GM13977 (cell line): ENCODE measurements around the gene MOCS2.

Source experiments
- DNase-seq: peaks from one replicate; pipeline ENCODE4 v3.0.0; 2012; ENCODE audit warnings: low spot score
- CTCF ChIP-seq: IDR thresholded peaks from 2 replicates; pipeline ENCODE4 v1.5.1; 2012; ENCODE audit warnings: mild to moderate bottlenecking, control low read depth; ENCODE audit not compliant: insufficient read depth; ENCODE audit errors: extremely low read depth, missing control alignments
- in situ Hi-C: fragments of 300-500 bp; cut with MboI; formaldehyde crosslinking; loops from one replicate; pipeline ENCODE4 v1.12.0; 2022; ENCODE audit warnings: low sequenced_read_pairs, low pct_unique_long_range_greater_than_20kb, mixed read lengths, inconsistent platforms; ENCODE audit not compliant: unreplicated experiment

MOCS2 gene

GRCh38 chr5:53048248-53048647 lies 61.3 kb downstream of the MOCS2 start:
- TF ChIP-seq CTCF, result no peak
- in situ Hi-C loops, result no loop called here
- DNase-seq, result no peak
